GM12878 (cell line): ENCODE results near the gene TAF4. TPM values are rescaled to one million over a fixed set of nuclear protein-coding genes. Genes with fewer than 3 reads are reported as not detected.

Experiments
- ATAC-seq: fragments of 200-7000 bp; cut with Tn5 transposase; 3 replicates; pipeline ENCODE4 v1.9.1; 2020; ENCODE audit warnings: mild to moderate bottlenecking, moderate library complexity
- BruUV-seq: library from RNA; stranded (reverse); fragments of 400-500 nt; replicated peaks from 2 replicates; lab custom pipeline; 2021; lab: Mats Ljungman, UMichigan
- CTCF ChIA-PET: fragments of 300-600 bp; sonication (Branson Sonifier 250); formaldehyde crosslinking; extraction: SDS; loops from one replicate; lab custom pipeline; 2021; ENCODE audit warnings: inconsistent platforms; lab: Yijun Ruan, JAX
- POLR2A ChIA-PET: fragments of 350-600 bp; formaldehyde crosslinking; extraction: SDS; loops from one replicate; lab custom pipeline; 2021; ENCODE audit warnings: inconsistent platforms; lab: Charles Lee
- RAD21 ChIA-PET: fragments of 300-600 bp; sonication (Branson Sonifier 250); formaldehyde crosslinking; loops from one replicate; lab custom pipeline; 2023; ENCODE audit warnings: antibody characterized with exemption; ENCODE audit not compliant: unreplicated experiment; lab: Charles Lee
- SMC1A ChIA-PET: fragments of 300-600 bp; sonication (Branson Sonifier 250); formaldehyde crosslinking; loops from one replicate; lab custom pipeline; 2023; ENCODE audit not compliant: unreplicated experiment, uncharacterized antibody; lab: Charles Lee
- DNase-seq: peaks from one replicate; pipeline ENCODE4 v3.0.0-alpha.2; 2011; ENCODE audit warnings: low read depth, low spot score
- FAIRE-seq: peaks from 3 replicates; lab custom pipeline; 2011; peaks lifted over from hg19 to GRCh38; lab: Jason Lieb, UNC
- H2AFZ ChIP-seq: 2 replicates; pipeline ENCODE4 v1.6.0; 2011; ENCODE audit warnings: low read depth, low read length, control low read depth; ENCODE audit not compliant: control insufficient read depth
- H3K27ac ChIP-seq: 2 replicates; pipeline ENCODE4 v1.5.1; 2011; ENCODE audit warnings: control low read depth; ENCODE audit not compliant: control insufficient read depth, insufficient read depth
- H3K27me3 ChIP-seq, 2 experiments: replicated peaks in 1 of 2; 2 replicates each; pipeline versions ENCODE4 v1.6.0 to v1.6.1; 2011; ENCODE audit warnings: low read length in 1 of 2; ENCODE audit not compliant: control insufficient read depth in 2 of 2, insufficient read depth in 2 of 2
- H3K36me3 ChIP-seq, 2 experiments: 2 replicates each; pipeline ENCODE4 v1.5.1; 2011; ENCODE audit warnings: low read length in 1 of 2; ENCODE audit not compliant: control insufficient read depth in 2 of 2, insufficient read depth in 2 of 2
- H3K4me1 ChIP-seq: 2 replicates; pipeline ENCODE4 v1.6.1; 2011; ENCODE audit warnings: mild to moderate bottlenecking, low read length, moderate library complexity, mixed read lengths; ENCODE audit not compliant: control insufficient read depth, insufficient read depth
- H3K4me2 ChIP-seq: 2 replicates; pipeline ENCODE4 v1.6.0; 2011; ENCODE audit warnings: control low read depth; ENCODE audit not compliant: control insufficient read depth, insufficient read depth
- H3K4me3 ChIP-seq: fragments of 200-600 bp; sonication (generic); 2 replicates; pipeline ENCODE4 v1.5.1; 2016
- H3K79me2 ChIP-seq: 2 replicates; pipeline ENCODE4 v1.6.0; 2011; ENCODE audit warnings: low read length; ENCODE audit not compliant: control insufficient read depth, insufficient read depth
- H3K9ac ChIP-seq: 2 replicates; pipeline ENCODE4 v1.8.0; 2011; ENCODE audit warnings: low read length, control low read depth, mixed read lengths; ENCODE audit not compliant: control insufficient read depth, insufficient read depth
- H3K9me3 ChIP-seq: replicated peaks from 3 replicates; pipeline ENCODE4 v1.5.1; 2011; ENCODE audit warnings: mild to moderate bottlenecking, low read length; ENCODE audit not compliant: control insufficient read depth, insufficient read depth
- H4K20me1 ChIP-seq: 2 replicates; pipeline ENCODE4 v1.6.0; 2011; ENCODE audit not compliant: control insufficient read depth, insufficient read depth
- CHD1 ChIP-seq: IDR thresholded peaks from 2 replicates; pipeline ENCODE4 v1.6.1; 2012; ENCODE audit warnings: low read depth, low read length, improper control_type of control experiment
- DPF2 ChIP-seq: fragments of 450-650 bp; IDR thresholded peaks from 2 replicates; pipeline ENCODE4 v1.6.1; 2017; ENCODE audit warnings: mild to moderate bottlenecking
- MYB ChIP-seq: fragments of 150-350 bp; IDR thresholded peaks from 2 replicates; pipeline ENCODE4 v1.6.1; 2014; ENCODE audit warnings: mild to moderate bottlenecking, low read depth, low read length, borderline replicate concordance
- NFXL1 ChIP-seq: fragments of 450-650 bp; IDR thresholded peaks from 2 replicates; pipeline ENCODE4 v1.6.1; 2017; ENCODE audit warnings: antibody characterized with exemption, mild to moderate bottlenecking, borderline replicate concordance
- NRF1 ChIP-seq: conservative IDR thresholded peaks from 2 replicates; pipeline ENCODE4 v1.6.1; 2011; ENCODE audit warnings: mild to moderate bottlenecking, low read depth, low read length, improper control_type of control experiment
- SP1 ChIP-seq: IDR thresholded peaks from one replicate; pipeline ENCODE4 v1.6.1; 2011; ENCODE audit warnings: low read depth, low read length
- SUPT20H ChIP-seq: IDR thresholded peaks from 2 replicates; pipeline ENCODE4 v1.6.1; 2011; ENCODE audit warnings: low read depth, mild to moderate bottlenecking, low read length, moderate library complexity, borderline replicate concordance; ENCODE audit not compliant: control insufficient read depth
- YY1 ChIP-seq: IDR thresholded peaks from 2 replicates; pipeline ENCODE4 v1.6.1; 2011; ENCODE audit warnings: low read depth, mild to moderate bottlenecking, low read length
- WGBS: methylation state at CpG from one replicate; pipeline ENCODE4 v1.1.6; 2016; ENCODE audit warnings: low lambda C conversion rate; ENCODE audit not compliant: insufficient replicate concordance, insufficient coverage; ENCODE audit errors: missing lambda C conversion rate; 5-methylcytosine and 5-hydroxymethylcytosine counted together
- in situ Hi-C: fragments of 300-500 bp; cut with MboI; formaldehyde crosslinking; loops from 9 replicates; pipeline ENCODE4 v1.14.3; 2018; ENCODE audit warnings: mixed read lengths
- intact Hi-C: fragments of 100-400 bp; cut with micrococcal nuclease; formaldehyde crosslinking; loops from one replicate; pipeline ENCODE4 v1.14.2; 2022; ENCODE audit not compliant: unreplicated experiment
- polyA plus RNA-seq, 11 experiments: library from polyadenylated mRNA; depleted of rRNA in 4 of 11; unstranded in 6 of 11; stranded (reverse) in 5 of 11; fragments of >200 nt; fragmentation: Nextera tagmentation in 4 of 11; fragmentation: Illumina TruSeq in 1 of 11; extraction: Ambion mirVana in 4 of 11; extraction: Trizol in 1 of 11; gene quantifications; 1 replicate in 1 of 11; 2 replicates in 10 of 11; pipeline versions ENCODE4 v1.2.1 to v1.2.3, GENCODE V29; 2011 to 2016; ENCODE audit warnings: inconsistent platforms in 2 of 11, missing spikeins in 2 of 11, low read depth in 1 of 11
- total RNA-seq, 4 experiments: library from RNA; depleted of rRNA in 3 of 4; stranded (reverse); fragments of >200 nt in 3 of 4; fragmentation: Illumina TruSeq in 1 of 4; extraction: Trizol in 1 of 4; gene quantifications; 2 replicates each; pipeline versions ENCODE4 v1.2.1 to v1.2.3, GENCODE V29; 2013 to 2021

TAF4 gene
- total and polyA plus RNA-seq, 10 of the 15 experiments (the other 5 are each of a cell fraction or from before 2014, with no cell fraction given): 0.39 to 16.9 (median 3.4) TPM

DNA sequence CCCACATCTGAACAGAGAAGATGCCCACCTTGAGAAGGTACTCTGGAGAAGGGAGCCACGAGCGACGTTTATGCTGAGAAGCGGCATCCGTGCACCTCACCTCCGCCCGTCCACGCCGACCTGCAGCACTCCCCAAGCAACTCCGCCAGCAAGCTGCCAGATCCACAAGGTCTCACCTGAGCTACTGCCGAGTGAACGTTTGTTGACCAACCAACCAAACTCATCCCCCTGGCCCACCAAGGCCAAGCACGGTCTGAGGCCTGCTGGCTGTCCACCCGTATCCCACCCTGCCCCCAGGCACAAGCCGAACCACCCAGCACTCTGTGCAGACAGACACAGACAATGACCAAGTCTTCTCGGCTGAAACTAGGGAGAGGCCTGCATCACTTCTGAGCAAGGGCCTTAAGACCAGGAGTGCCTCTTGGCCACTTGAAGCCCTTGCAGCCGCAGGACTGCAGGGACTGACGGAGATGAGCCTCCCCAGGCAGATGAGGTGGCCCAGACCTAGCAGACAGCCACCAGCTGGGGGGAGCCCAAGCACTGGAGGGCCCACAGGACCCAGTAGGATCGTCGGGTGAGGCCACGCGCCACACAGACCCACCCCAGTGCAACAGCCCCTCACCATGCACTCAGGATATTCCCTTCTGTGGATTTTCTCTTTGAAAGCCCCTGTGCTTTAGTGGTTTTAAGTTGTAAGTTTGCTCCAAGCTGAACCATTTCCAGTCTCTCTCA is 12.1 kb downstream of the TAF4 start:
- Histone ChIP-seq H3K9me3 (no peaks in the 10 kb centered on the region; the same call in 2 of the 3 replicates), H4K20me1 (no peaks in the 10 kb centered on the region), H3K36me3 (peaks cover 0 to 6% of the 10 kb centered on the region in 2 experiments; a peak in 2 of 4 replicates), H3K79me2 (peaks cover 10% of the 10 kb centered on the region), H3K27me3 (no peaks in the 10 kb centered on the region), H3K9ac (no peak overlapping the region), H3K4me1 (no peaks in the 10 kb centered on the region), H3K4me3 (no peak overlapping the region)
- no peak for ATAC-seq
- no peak for FAIRE-seq
- no peak for DNase-seq
- TF ChIP-seq SP1: no peak
- TF ChIP-seq NFXL1: no peak
- TF ChIP-seq SUPT20H: no peak
- TF ChIP-seq CHD1: no peak
- no peak for TF ChIP-seq DPF2
- no peak for TF ChIP-seq YY1
- TF ChIP-seq MYB: no peak
- no peak for TF ChIP-seq NRF1
- TF ChIP-seq, all 136 proteins: peak for 0
- intact Hi-C loops: no loop called here
- POLR2A ChIA-PET: no interaction called here
- CTCF ChIA-PET: no interaction called here
- SMC1A ChIA-PET: no interaction called here
- H3K27ac ChIP-seq: no peak overlapping the region
- in situ Hi-C loops: no loop called here
- RAD21 ChIA-PET: no interaction called here
- no peak overlapping the region for H3K4me2 ChIP-seq
- WGBS: 98% methylated on average over 21 of the region's 22 CpGs
- no peak overlapping the region for H2AFZ ChIP-seq
- BruUV-seq: no TSS peak
